Fibroblast of lung (primary cell): ENCODE measurements around the gene CIDEC.

Experiments used
- EZH2 ChIP-seq: IDR thresholded peaks from 2 replicates; pipeline ENCODE4 v1.5.1; 2012; ENCODE audit warnings: low read length, control low read depth, mild to moderate bottlenecking; ENCODE audit errors: missing control alignments
- TF ChIP-seq, protein P1 (sequence below), 2 donors: IDR thresholded peaks in 1 of 2; conservative IDR thresholded peaks in 1 of 2; 1 replicate in 1 of 2; 2 replicates in 1 of 2; pipeline ENCODE4 v1.5.1; 2011 to 2012; ENCODE audit warnings: low read length in 2 of 2, control low read depth in 1 of 2, inconsistent platforms in 1 of 2, low read depth in 1 of 2, mild to moderate bottlenecking in 1 of 2

DNA sequence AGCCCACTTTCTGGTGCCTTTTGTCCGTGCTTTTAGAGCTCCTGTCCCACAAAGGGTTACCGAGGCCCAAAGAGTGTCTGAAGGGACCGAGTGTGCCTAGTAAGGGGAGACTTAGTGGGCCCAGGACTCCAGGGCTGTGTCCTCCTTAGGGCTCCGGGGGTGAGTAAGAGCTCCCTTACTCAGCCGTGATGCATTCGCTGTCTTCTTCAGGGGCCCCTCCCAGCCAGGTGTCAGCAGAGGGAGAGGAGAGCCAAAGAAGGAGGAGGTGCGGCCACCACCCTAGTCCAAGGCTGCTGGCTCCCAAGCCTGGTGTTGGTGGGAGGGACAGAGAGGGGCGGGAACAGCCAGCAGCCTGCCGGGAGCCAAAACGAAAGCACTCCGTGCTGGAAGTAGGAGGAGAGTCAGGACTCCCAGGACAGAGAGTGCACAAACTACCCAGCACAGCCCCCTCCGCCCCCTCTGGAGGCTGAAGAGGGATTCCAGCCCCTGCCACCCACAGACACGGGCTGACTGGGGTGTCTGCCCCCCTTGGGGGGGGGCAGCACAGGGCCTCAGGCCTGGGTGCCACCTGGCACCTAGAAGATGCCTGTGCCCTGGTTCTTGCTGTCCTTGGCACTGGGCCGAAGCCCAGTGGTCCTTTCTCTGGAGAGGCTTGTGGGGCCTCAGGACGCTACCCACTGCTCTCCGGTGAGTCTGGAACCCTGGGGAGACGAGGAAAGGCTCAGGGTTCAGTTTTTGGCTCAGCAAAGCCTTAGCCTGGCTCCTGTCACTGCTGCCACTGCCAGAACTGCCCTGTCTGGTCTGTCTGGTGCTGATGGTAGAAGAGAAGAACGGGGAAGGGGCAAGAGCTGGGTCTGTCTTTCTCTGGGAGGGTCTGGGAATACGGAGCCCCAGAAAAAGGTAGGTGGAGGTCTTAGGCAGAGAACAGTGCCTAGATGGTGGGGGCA is 37.0 kb upstream of the CIDEC start, which contains the start of gene IL17RC:
- TF ChIP-seq, protein P1, sequence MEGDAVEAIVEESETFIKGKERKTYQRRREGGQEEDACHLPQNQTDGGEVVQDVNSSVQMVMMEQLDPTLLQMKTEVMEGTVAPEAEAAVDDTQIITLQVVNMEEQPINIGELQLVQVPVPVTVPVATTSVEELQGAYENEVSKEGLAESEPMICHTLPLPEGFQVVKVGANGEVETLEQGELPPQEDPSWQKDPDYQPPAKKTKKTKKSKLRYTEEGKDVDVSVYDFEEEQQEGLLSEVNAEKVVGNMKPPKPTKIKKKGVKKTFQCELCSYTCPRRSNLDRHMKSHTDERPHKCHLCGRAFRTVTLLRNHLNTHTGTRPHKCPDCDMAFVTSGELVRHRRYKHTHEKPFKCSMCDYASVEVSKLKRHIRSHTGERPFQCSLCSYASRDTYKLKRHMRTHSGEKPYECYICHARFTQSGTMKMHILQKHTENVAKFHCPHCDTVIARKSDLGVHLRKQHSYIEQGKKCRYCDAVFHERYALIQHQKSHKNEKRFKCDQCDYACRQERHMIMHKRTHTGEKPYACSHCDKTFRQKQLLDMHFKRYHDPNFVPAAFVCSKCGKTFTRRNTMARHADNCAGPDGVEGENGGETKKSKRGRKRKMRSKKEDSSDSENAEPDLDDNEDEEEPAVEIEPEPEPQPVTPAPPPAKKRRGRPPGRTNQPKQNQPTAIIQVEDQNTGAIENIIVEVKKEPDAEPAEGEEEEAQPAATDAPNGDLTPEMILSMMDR (conservative IDR thresholded peaks at IDR 0.05 in 1 of 2, IDR thresholded peaks at IDR 0.05 in 1 of 2; ENCODE audit: low read depth in 1 of 2, low read length in 2 of 2): no peak
- TF ChIP-seq EZH2: no peak
